Upper lobe of left lung (tissue), 6 donors: ENCODE results near the gene ELOVL1. TPM values are rescaled to one million over a fixed set of nuclear protein-coding genes. Genes with fewer than 3 reads are reported as not detected.

Source experiments
- ATAC-seq, 2 donors: fragments of 200-7000 bp; cut with Tn5 transposase; one replicate each; pipeline ENCODE4 v1.9.1; 2022; ENCODE audit warnings: mild to moderate bottlenecking in 2 of 2, moderate library complexity in 2 of 2; ENCODE audit not compliant: low FRiP score in 2 of 2
- DNase-seq, 2 donors: peaks; one replicate each; pipeline ENCODE4 v3.0.0-alpha.2; 2019 to 2020
- H3K27ac ChIP-seq, 4 donors: fragments of 200-600 bp; sonication (generic); one replicate each; pipeline ENCODE4 v1.5.1; 2016 to 2019
- H3K27me3 ChIP-seq, 4 donors: fragments of 200-600 bp; sonication (generic); one replicate each; pipeline ENCODE4 v1.5.1; 2017 to 2019
- H3K36me3 ChIP-seq, 4 donors: fragments of 200-600 bp; sonication (generic); one replicate each; pipeline ENCODE4 v1.5.1; 2016 to 2019
- H3K4me1 ChIP-seq, 4 donors: fragments of 200-600 bp; sonication (generic); one replicate each; pipeline ENCODE4 v1.5.1; 2018 to 2019
- H3K4me3 ChIP-seq, 4 donors: fragments of 200-600 bp; sonication (generic); one replicate each; pipeline ENCODE4 v1.5.1; 2017 to 2019; ENCODE audit warnings: mild to moderate bottlenecking in 2 of 4, moderate library complexity in 1 of 4
- H3K9me3 ChIP-seq, 4 donors: fragments of 200-600 bp; sonication (generic); one replicate each; pipeline ENCODE4 v1.5.1; 2018 to 2019
- CTCF ChIP-seq, 6 experiments: fragments of 450-650 bp in 4 of 6; fragments of 200-600 bp in 2 of 6; sonication (generic) in 2 of 6; IDR thresholded peaks; one replicate each; pipeline ENCODE4 v1.5.1; 2016 to 2019; ENCODE audit warnings: antibody characterized with exemption in 6 of 6
- EP300 ChIP-seq, 4 donors: sonication (generic); formaldehyde crosslinking; IDR thresholded peaks; one replicate each; pipeline ENCODE4 v1.5.1; 2017; ENCODE audit warnings: antibody characterized with exemption in 4 of 4, control low read depth in 2 of 4
- POLR2A ChIP-seq, 4 donors: fragments of 450-650 bp; IDR thresholded peaks; one replicate each; pipeline ENCODE4 v1.5.1; 2016 to 2017; ENCODE audit warnings: antibody characterized with exemption in 4 of 4, mild to moderate bottlenecking in 2 of 4
- POLR2AphosphoS5 ChIP-seq, 2 donors: sonication (generic); formaldehyde crosslinking; IDR thresholded peaks; one replicate each; pipeline ENCODE4 v1.5.1; 2017; ENCODE audit warnings: antibody characterized with exemption in 2 of 2
- WGBS, 2 donors: methylation state at CpG; one replicate each; pipeline ENCODE4 v1.1.5; 2017 to 2018; 5-methylcytosine and 5-hydroxymethylcytosine counted together
- total RNA-seq, 6 donors: library from RNA; depleted of rRNA in 4 of 6; stranded (reverse); fragments of >200 nt in 4 of 6; gene quantifications; one replicate each; pipeline versions ENCODE4 v1.1.0 to v1.2.1, GENCODE V29; 2016 to 2021
- donor health status: DM: no; HTN: no; CAD: no; lungs with moderate emphysema.
- donor health status: DM: no; HTN: yes; CAD: no; lungs with severe emphysema.

Gene ELOVL1
- total RNA-seq, 6 donors from 2014 or later = 32.5 to 118 (median 72.0) TPM

- H3K9me3 ChIP-seq = no peaks in the 10 kb centered on the region
- peak overlapping the region in 2 of 4 donors; percentile 92 to 96 for H3K27ac ChIP-seq
- no peak overlapping the region for H3K4me3 ChIP-seq
- no peak for ATAC-seq
- no peaks in the 10 kb centered on the region for H3K27me3 ChIP-seq
- no peak for TF ChIP-seq POLR2A (IDR thresholded peaks at IDR 0.05)
- TF ChIP-seq POLR2AphosphoS5 (IDR thresholded peaks at IDR 0.05) = no peak
- TF ChIP-seq CTCF (IDR thresholded peaks at IDR 0.05) = no peak
- TF ChIP-seq EP300 (IDR thresholded peaks at IDR 0.05) = no peak
- WGBS, 2 donors = 88 to 98% methylated on average over 4 of the region's 4 CpGs
- peaks cover 0 to 23% (median 17%) of the 10 kb centered on the region in 4 donors for H3K36me3 ChIP-seq
- DNase-seq = no peak
- peaks cover 13 to 19% (median 14%) of the 10 kb centered on the region in 4 donors for H3K4me1 ChIP-seq
Observed at GRCh38 chr1:43357251-43357650, 10.6 kb downstream of the ELOVL1 start.

GRCh38 chr1:43354936-43355335, 12.9 kb downstream of the ELOVL1 start:
- Histone ChIP-seq H3K4me1 (peaks cover 13 to 20% (median 14%) of the 10 kb centered on the region in 4 donors), H3K27ac (no peak overlapping the region), H3K9me3 (no peaks in the 10 kb centered on the region), H3K27me3 (no peaks in the 10 kb centered on the region), H3K4me3 (no peak overlapping the region), H3K36me3 (peaks cover 0 to under 1% (median 0%) of the 10 kb centered on the region in 4 donors)
- ATAC-seq (no peak), DNase-seq (no peak)
- 91 to 100% methylated on average over 2 of the region's 2 CpGs for WGBS, 2 donors
- TF ChIP-seq POLR2AphosphoS5 (IDR thresholded peaks at IDR 0.05) (no peak), POLR2A (IDR thresholded peaks at IDR 0.05) (no peak), EP300 (IDR thresholded peaks at IDR 0.05) (no peak), CTCF (IDR thresholded peaks at IDR 0.05) (no peak)

GRCh38 chr1:43354471-43354870, 13.3 kb downstream of the ELOVL1 start:
- TF ChIP-seq POLR2AphosphoS5 (IDR thresholded peaks at IDR 0.05) (no peak), CTCF (IDR thresholded peaks at IDR 0.05) (no peak), POLR2A (IDR thresholded peaks at IDR 0.05) (no peak), EP300 (IDR thresholded peaks at IDR 0.05) (no peak)
- WGBS, 2 donors = 80 to 88% methylated on average over 2 of the region's 2 CpGs

GRCh38 chr1:43352881-43353280, 14.9 kb downstream of the ELOVL1 start:
- DNase-seq = no peak
- no peaks in the 10 kb centered on the region for H3K27me3 ChIP-seq
- 40 to 57% methylated on average over 3 of the region's 3 CpGs for WGBS, 2 donors

More at GRCh38 chr1:43354471-43354870, 13.3 kb downstream of the ELOVL1 start:
- DNase-seq = no peak
- no peak for ATAC-seq
- no peaks in the 10 kb centered on the region for H3K27me3 ChIP-seq
- H3K27ac ChIP-seq = no peak overlapping the region
- H3K4me1 ChIP-seq = peaks cover 14 to 20% (median 18%) of the 10 kb centered on the region in 4 donors
- no peak overlapping the region for H3K4me3 ChIP-seq
- H3K9me3 ChIP-seq = no peaks in the 10 kb centered on the region
- no peaks in the 10 kb centered on the region for H3K36me3 ChIP-seq

GRCh38 chr1:43352351-43352705, 15.5 kb downstream of the ELOVL1 start:
- Histone ChIP-seq H3K36me3 (no peaks in the 10 kb centered on the region), H3K27ac (no peak overlapping the region), H3K9me3 (no peaks in the 10 kb centered on the region), H3K4me1 (peaks cover 3 to 20% (median 7%) of the 10 kb centered on the region in 4 donors), H3K27me3 (no peaks in the 10 kb centered on the region), H3K4me3 (no peak overlapping the region)
- TF ChIP-seq EP300 (IDR thresholded peaks at IDR 0.05) (no peak), CTCF (IDR thresholded peaks at IDR 0.05) (no peak), POLR2A (IDR thresholded peaks at IDR 0.05) (no peak), POLR2AphosphoS5 (IDR thresholded peaks at IDR 0.05) (no peak)
- WGBS, 2 donors = 100% methylated on average over 2 of the region's 2 CpGs
- DNase-seq = no peak
- ATAC-seq = no peak

More at GRCh38 chr1:43352881-43353280, 14.9 kb downstream of the ELOVL1 start:
- Histone ChIP-seq H3K9me3 (no peaks in the 10 kb centered on the region), H3K4me3 (no peak overlapping the region), H3K36me3 (no peaks in the 10 kb centered on the region), H3K27ac (no peak overlapping the region), H3K4me1 (peaks cover 8 to 25% (median 12%) of the 10 kb centered on the region in 4 donors)
- TF ChIP-seq POLR2AphosphoS5 (IDR thresholded peaks at IDR 0.05) (no peak), POLR2A (IDR thresholded peaks at IDR 0.05) (no peak), EP300 (IDR thresholded peaks at IDR 0.05) (no peak)
- no peak for ATAC-seq
